Neural cell (in vitro differentiated cells): ENCODE results near the gene LTK. TPM values are rescaled to one million over a fixed set of nuclear protein-coding genes. Genes with fewer than 3 reads are reported as not detected.
A peak's percentile ranks its signal among the peaks of the same experiment; 100 is the strongest.

Experiments
- H2AFZ ChIP-seq: fragments of 200-600, 300-800 bp; sonication (generic), shearing (Covaris generic); 2 replicates; pipeline ENCODE4 v1.6.0; 2014; ENCODE audit warnings: low read depth, mild to moderate bottlenecking, antibody characterized with exemption, low read length, moderate library complexity
- H3F3A ChIP-seq: fragments of 200-600 bp; shearing (Covaris generic); 2 replicates; pipeline ENCODE4 v1.6.1; 2016; ENCODE audit warnings: mild to moderate bottlenecking, moderate library complexity, mixed read lengths, antibody characterized with exemption, low read length; ENCODE audit not compliant: insufficient read depth, poor library complexity, severe bottlenecking
- H3K27ac ChIP-seq: fragments of 200-600, 300-800 bp; sonication (generic), shearing (Covaris generic); 2 replicates; pipeline ENCODE4 v1.5.1; 2014; ENCODE audit warnings: mild to moderate bottlenecking, low read length, moderate library complexity
- H3K27me3 ChIP-seq: fragments of 300-800, 200-600 bp; sonication (generic), shearing (Covaris generic); 2 replicates; pipeline ENCODE4 v1.6.0; 2014; ENCODE audit warnings: mild to moderate bottlenecking, low read depth, low read length, moderate library complexity; ENCODE audit not compliant: insufficient read depth
- H3K36me3 ChIP-seq: fragments of 300-800, 200-600 bp; sonication (generic), shearing (Covaris generic); 2 replicates; pipeline ENCODE4 v1.5.1; 2014; ENCODE audit warnings: mild to moderate bottlenecking, antibody characterized with exemption, low read length, moderate library complexity; ENCODE audit not compliant: insufficient read depth
- H3K4me2 ChIP-seq: fragments of 300-800, 200-600 bp; sonication (generic), shearing (Covaris generic); 2 replicates; pipeline ENCODE4 v1.6.0; 2014; ENCODE audit warnings: mild to moderate bottlenecking, low read length
- H3K4me3 ChIP-seq: fragments of 300-800, 200-600 bp; sonication (generic), shearing (Covaris generic); 2 replicates; pipeline ENCODE4 v1.5.1; 2014; ENCODE audit warnings: mild to moderate bottlenecking, low read length, moderate library complexity
- H3K79me2 ChIP-seq: fragments of 200-600 bp; shearing (Covaris generic); replicated peaks from 2 replicates; pipeline ENCODE4 v1.6.0; 2014; ENCODE audit warnings: mild to moderate bottlenecking, low read length, moderate library complexity; ENCODE audit not compliant: insufficient read depth
- H3K9ac ChIP-seq: fragments of 300-800, 200-600 bp; sonication (generic), shearing (Covaris generic); 2 replicates; pipeline ENCODE4 v1.6.1; 2016; ENCODE audit warnings: mild to moderate bottlenecking, low read length, mixed read lengths
- H3K9me2 ChIP-seq: fragments of 200-600 bp; shearing (Covaris generic); 2 replicates; pipeline ENCODE4 v1.6.1; 2016; ENCODE audit warnings: mild to moderate bottlenecking, low read length, mixed read lengths; ENCODE audit not compliant: insufficient read depth
- H3K9me3 ChIP-seq: fragments of 200-600, 300-800 bp; sonication (generic), shearing (Covaris generic); 2 replicates; pipeline ENCODE4 v1.6.1; 2016; ENCODE audit warnings: mild to moderate bottlenecking, mixed run types, low read length, moderate library complexity, mixed read lengths
- H4K20me1 ChIP-seq: fragments of 200-600 bp; shearing (Covaris generic); 2 replicates; pipeline ENCODE4 v1.6.1; 2016; ENCODE audit warnings: mild to moderate bottlenecking, mixed run types; ENCODE audit not compliant: insufficient read depth
- CTCF ChIP-seq: fragments of 450-650 bp; IDR thresholded peaks from 2 replicates; pipeline ENCODE4 v1.5.1; 2014; ENCODE audit warnings: antibody characterized with exemption, mild to moderate bottlenecking, moderate library complexity; ENCODE audit not compliant: poor library complexity, severe bottlenecking
- EP300 ChIP-seq: fragments of 450-650 bp; conservative IDR thresholded peaks from 2 replicates; pipeline ENCODE4 v1.6.1; 2014; ENCODE audit warnings: antibody characterized with exemption, mild to moderate bottlenecking, moderate library complexity; ENCODE audit not compliant: poor library complexity, severe bottlenecking
- EZH2 ChIP-seq: fragments of 200-600, 300-800 bp; shearing (Covaris generic), sonication (generic); IDR thresholded peaks from 2 replicates; pipeline ENCODE4 v1.6.1; 2014; ENCODE audit warnings: antibody characterized with exemption, low read length, borderline replicate concordance, mild to moderate bottlenecking; ENCODE audit not compliant: insufficient read depth, poor library complexity, severe bottlenecking
- MXI1 ChIP-seq: fragments of 450-650 bp; conservative IDR thresholded peaks from 2 replicates; pipeline ENCODE4 v1.6.1; 2014; ENCODE audit warnings: antibody characterized with exemption, mild to moderate bottlenecking; ENCODE audit not compliant: poor library complexity, severe bottlenecking
- POLR2AphosphoS5 ChIP-seq: IDR thresholded peaks from 2 replicates; pipeline ENCODE4 v1.6.1; 2012
- RAD21 ChIP-seq: fragments of 450-650 bp; conservative IDR thresholded peaks from 2 replicates; pipeline ENCODE4 v1.6.1; 2014; ENCODE audit warnings: antibody characterized with exemption, mild to moderate bottlenecking, moderate library complexity
- REST ChIP-seq: IDR thresholded peaks from 2 replicates; pipeline ENCODE4 v1.6.1; 2012; ENCODE audit warnings: borderline replicate concordance
- SMC3 ChIP-seq: fragments of 450-650 bp; conservative IDR thresholded peaks from 2 replicates; pipeline ENCODE4 v1.6.1; 2014; ENCODE audit warnings: antibody characterized with exemption, mild to moderate bottlenecking, moderate library complexity; ENCODE audit not compliant: poor library complexity
- TAF1 ChIP-seq: IDR thresholded peaks from 2 replicates; pipeline ENCODE4 v1.6.1; 2012; ENCODE audit warnings: low read depth
- polyA plus RNA-seq: library from polyadenylated mRNA; depleted of rRNA; stranded (reverse); fragments of >200 nt; gene quantifications from 2 replicates; pipeline ENCODE4 v1.2.3, GENCODE V29; 2014

Gene LTK
- polyA plus RNA-seq, 1 donor from 2014 or later, result 0.28 TPM

GRCh38 chr15:41558400-41559238, 45.0 kb upstream of the LTK start, which contains the start of gene TYRO3:
Gene TYRO3, plus strand, starts transcription at chr15:41559212. Its CDS starts 46 bp downstream, at chr15:41559258.
- Histone ChIP-seq H3K4me3 (peak within 1 kb of the TSS; percentile 79), H3K4me2 (peak within 1 kb of the TSS; percentile 72), H2AFZ (peak within 1 kb of the TSS; percentile 33)

More at GRCh38 chr15:41558400-41559238, 45.0 kb upstream of the LTK start, which contains the start of gene TYRO3:
- TF ChIP-seq TAF1 (no peak), RAD21 (peak; percentile 22), REST (no peak), CTCF (no peak), SMC3 (no peak), MXI1 (peak; percentile 68), POLR2AphosphoS5 (peak; percentile 24), EZH2 (no peak), EP300 (no peak)
- Histone ChIP-seq H3K36me3 (no peaks in the 10 kb centered on the region), H3F3A (peaks cover 7% of the 10 kb centered on the region), H4K20me1 (no peaks in the 10 kb centered on the region), H3K79me2 (no peaks in the 10 kb centered on the region), H3K9me2 (no peaks in the 10 kb centered on the region), H3K27me3 (no peaks in the 10 kb centered on the region), H3K9me3 (no peaks in the 10 kb centered on the region), H3K27ac (no peak within 1 kb of the TSS), H3K9ac (peak within 1 kb of the TSS; percentile 65)
